DMS79 (cell line): ENCODE measurements around the gene DYNLRB1.

Source experiments
- DNase-seq: peaks from one replicate; lab custom pipeline; 2025; lab: John Stamatoyannopoulos, UW

The DYNLRB1 gene

DNA sequence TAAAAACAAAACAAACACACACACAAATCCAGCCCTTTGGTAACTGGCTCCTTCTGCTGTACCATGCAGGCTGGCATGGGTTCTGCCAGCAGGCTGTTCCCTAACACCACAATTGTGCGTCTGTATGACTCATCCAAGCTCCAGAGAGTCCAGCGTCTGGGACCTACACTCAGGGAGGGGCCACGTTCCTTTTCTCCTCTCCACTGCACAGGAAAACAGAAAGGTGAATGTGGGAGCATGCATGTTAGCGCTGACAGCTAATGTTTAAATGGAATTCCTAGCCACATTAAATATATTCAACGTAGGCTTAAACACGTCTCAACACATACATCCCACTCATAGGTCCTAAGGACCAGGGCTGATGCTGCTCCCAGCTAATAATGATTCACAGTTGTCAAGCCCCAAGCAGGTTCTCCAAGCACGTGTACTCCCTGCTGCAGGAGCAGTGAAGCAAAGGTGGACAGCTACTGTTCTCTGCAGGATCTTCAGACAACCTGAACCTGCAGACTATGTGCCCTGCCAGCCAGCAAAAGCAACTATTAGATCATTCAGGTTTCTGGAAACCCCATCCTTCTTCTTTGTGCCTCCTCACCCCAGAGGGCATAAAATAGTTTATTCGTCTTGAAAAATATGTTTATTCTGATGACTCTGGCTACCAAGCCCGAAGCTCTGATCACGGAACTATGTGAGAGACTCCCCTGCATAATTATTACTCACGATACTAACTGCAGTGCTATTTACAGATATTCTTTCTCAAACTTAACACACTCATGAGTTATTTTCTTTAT, 63.2 kb downstream of the DYNLRB1 start:
- DNase-seq = no peak

DNA sequence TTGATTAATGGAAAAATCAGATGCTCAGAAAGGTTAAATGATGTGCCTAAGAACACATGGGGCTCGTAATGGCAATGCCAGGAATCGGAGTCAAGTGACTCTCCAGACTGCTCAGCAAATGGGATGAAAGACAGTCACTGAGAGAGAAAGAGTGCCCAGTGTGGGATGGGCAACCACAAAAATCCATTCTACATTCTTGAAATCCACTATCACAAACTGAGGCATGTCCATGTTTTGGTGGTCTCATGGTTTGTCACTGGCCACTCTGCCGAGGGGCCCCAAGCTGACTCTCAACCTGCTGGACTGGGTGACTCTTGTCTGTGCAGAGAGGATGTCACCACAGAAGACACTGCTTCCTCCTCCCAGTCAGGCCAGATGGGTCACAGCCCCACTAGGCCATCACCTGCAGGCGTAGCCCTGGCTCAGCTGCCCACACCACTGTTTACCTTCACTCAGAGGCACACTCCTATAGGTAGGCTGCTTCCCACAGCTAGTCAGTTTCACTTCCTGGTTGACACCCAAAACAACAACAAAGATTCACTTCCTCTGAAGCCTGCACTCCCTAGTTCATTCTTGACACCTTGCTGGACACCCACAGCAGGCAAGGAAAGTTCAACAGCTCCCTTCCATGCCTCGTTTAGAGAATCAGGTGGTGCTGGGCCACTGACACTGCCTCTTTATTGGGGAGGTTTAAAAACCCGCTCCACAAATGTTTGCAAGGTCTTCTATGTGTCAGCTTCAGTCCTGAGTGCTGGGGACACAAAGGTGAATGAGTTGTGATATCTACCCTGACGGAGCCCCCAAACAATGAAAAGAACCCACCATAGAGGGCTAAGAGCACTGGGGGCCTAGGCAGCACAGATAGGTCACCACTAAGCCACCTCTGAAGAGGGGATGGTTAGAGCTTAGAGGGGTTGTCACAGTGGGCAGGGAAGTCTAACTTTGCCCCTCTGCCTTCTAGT, 64.0 kb downstream of the DYNLRB1 start:
- DNase-seq = no peak

DNA sequence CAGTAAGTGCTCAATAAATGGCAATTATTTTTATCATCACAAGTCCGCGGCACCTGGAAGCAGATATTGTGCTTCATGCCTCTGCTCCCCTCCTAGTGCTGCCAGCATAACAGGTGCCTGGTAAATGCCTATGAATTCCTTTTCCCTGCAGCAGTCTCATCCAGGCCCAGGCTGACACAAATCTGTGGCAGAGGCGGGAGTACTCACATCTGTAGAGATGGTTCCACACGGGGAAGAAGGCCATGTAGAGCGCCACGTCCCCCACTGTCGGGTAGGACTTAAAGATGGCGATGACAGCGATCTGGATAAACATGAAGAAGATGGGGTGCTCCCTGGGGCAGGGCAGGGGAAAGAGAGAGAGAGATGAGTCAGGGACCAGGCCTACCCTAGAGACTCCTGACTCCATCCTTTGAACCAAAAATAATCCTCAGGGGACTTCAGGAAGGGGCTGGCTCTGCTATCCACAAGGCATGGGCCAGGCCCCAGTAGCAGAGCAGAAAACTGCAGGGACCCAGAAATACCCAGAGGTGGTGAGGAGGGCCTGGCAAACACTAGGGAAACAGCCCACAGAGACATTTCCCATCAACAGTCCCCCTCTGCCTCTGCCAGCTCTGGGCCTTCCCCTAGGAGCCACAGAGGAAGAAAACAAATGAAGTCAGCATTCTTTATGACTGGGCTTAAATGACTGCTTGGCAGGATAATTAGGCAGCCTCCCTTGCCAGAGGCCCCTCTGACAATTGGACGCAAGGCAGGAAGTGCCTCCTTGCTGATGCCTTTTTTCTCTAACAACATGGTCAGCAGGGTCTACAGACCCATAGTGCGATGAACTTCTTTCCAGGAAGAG, 65.3 kb downstream of the DYNLRB1 start:
- no peak for DNase-seq

DNA sequence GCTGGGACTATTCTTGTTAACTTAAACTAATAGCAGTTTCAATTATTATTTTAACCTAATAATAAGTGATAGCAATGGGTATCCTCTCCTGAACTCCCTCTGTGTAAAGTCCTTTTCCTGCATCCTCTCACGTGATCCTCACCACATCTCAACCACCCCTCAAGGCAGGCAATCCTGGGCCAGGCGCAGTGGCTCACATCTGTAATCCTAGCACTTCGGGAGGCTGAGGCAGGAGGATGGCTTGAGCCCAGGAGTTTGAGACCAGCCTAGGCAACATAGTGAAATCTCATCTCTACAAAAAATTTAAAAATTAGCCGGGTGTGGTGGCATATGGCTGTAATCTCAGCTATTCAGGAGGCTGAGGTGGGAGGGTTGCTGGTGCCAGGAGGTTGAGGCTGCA, 66.0 kb downstream of the DYNLRB1 start:
- no peak for DNase-seq

DNA sequence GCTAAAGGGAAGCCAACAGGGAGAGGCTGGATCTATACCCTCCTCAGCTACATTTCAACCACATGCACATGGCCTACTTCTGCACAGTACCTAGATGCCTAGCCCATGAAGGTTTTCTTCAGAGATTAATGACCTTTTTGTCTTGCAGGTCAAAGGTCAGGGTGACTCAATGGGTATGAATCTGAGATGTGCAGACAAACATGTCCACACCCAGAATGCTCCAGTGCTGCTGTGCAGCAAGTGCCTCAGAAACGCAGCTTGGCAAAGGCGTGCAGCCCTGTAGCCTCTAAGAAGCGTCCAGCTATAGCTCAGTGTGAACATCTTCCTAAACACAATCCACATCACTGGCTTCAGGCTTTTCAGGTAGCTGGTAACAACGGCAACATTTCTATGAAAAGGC, 66.7 kb downstream of the DYNLRB1 start:
- DNase-seq = no peak

DNA sequence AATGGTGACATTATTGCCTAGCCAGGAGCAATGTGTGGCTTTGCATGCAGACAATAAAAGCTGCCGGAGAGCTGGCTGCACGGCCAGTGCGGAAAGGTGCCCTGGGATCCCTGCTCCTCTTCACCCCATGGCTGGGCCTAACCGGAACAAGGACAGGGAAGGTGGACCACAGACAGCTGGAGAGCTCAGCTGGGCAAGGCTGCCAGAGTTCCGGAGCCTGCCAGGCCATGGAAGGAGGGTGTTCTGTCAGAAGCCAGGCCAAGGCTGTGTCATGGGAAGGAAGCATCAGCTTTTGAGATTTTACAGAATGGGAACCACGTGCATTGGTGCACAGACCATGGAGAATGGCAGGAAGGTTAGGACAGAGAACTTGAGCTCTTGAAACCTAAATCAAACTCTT, 67.3 kb downstream of the DYNLRB1 start:
- no peak for DNase-seq

DNA sequence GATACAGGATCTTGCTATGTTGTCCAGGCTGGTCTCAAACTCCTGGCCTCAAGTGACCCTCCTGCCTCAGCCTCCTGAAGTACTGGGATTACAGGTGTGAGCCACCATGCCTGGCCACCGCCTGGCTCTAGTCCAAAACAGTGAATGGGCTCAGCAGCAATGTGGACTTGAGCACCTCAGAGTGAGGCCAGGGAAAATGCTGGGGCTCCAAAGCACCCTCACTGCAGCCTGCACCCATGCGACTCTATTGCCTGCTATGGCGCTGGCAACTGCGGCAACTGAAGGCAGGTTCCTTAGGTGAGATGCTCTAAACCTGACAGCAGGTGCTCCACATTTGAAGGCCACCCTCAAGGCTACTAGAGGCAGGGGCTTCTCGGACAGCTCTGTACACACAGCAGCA, 68.8 kb downstream of the DYNLRB1 start:
- no peak for DNase-seq

DNA sequence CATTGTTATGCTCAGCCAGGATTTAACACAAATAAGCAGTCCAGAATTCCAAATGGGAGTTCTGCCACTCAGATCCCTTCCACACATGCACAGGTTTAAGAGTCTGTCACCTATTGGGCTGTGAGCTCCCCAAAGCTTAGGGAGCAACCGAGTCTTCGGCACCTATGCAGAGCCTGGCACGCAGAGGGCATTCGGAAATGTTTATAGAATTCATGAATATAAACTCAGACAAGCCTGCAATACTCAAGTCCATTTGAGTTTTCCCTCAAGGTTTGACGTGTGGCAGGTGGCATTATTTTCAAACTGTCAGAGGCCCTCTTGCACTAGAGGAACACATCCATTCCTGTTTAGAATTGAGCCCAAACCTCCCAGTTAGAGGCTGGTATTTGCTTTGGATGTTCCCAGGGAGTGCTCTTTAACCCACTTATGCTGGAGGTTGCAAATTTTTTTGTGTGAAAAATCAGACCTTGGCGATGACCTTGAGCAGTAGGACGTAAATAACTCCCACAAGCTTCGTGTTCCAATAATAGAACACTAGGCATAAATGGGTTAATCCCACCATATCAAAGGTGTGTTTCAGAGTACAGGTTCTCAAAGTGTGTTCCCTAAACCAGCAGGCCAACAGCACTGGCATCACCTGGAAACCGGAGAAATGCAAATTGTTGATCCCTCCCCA, 70.4 kb downstream of the DYNLRB1 start:
- no peak for DNase-seq
